Kidney (tissue), 14 donors: ENCODE measurements around the gene GSAP. TPM values are rescaled to one million over a fixed set of nuclear protein-coding genes. Genes with fewer than 3 reads are reported as not detected.

Experiments
- DNase-seq, 5 donors: peaks; one replicate each; pipeline ENCODE4 v3.0.0-alpha.2; 2013 to 2020
- FAIRE-seq: peaks from 2 replicates; lab custom pipeline; 2012; peaks lifted over from hg19 to GRCh38; lab: Jason Lieb, UNC
- H3K27ac ChIP-seq, 2 donors: one replicate each; pipeline ENCODE4 v1.7.0; 2013; ENCODE audit warnings: low read depth in 2 of 2, low read length in 2 of 2, inconsistent platforms in 1 of 2
- H3K27me3 ChIP-seq: one replicate; pipeline ENCODE4 v1.7.1; 2013; ENCODE audit warnings: low read length, inconsistent platforms; ENCODE audit not compliant: control insufficient read depth, insufficient read depth
- H3K36me3 ChIP-seq, 3 donors: one replicate each; pipeline versions ENCODE4 v1.7.0 to v1.7.1; 2013; ENCODE audit warnings: low read length in 3 of 3, control low read depth in 1 of 3, inconsistent platforms in 1 of 3; ENCODE audit not compliant: insufficient read depth in 3 of 3, control insufficient read depth in 2 of 3
- H3K4me1 ChIP-seq, 3 donors: one replicate each; pipeline versions ENCODE4 v1.7.0 to v1.7.1; 2013; ENCODE audit warnings: low read length in 3 of 3, inconsistent platforms in 1 of 3, low read depth in 1 of 3; ENCODE audit not compliant: control insufficient read depth in 2 of 3, insufficient read depth in 2 of 3
- H3K4me3 ChIP-seq, 3 donors: one replicate each; pipeline versions ENCODE4 v1.7.0 to v1.8.1; 2013; ENCODE audit warnings: low read length in 3 of 3, control low read depth in 1 of 3, inconsistent platforms in 1 of 3
- H3K9ac ChIP-seq, 3 donors: one replicate each; pipeline versions ENCODE4 v1.7.0 to v1.7.1; 2013; ENCODE audit warnings: low read length in 3 of 3, control low read depth in 1 of 3, inconsistent platforms in 1 of 3
- H3K9me3 ChIP-seq, 3 donors: one replicate each; pipeline versions ENCODE4 v1.7.0 to v1.7.1; 2013; ENCODE audit warnings: low read length in 3 of 3, control low read depth in 1 of 3, inconsistent platforms in 1 of 3; ENCODE audit not compliant: control insufficient read depth in 2 of 3, insufficient read depth in 1 of 3
- intact Hi-C: fragments of 100-400 bp; cut with DNase I; formaldehyde crosslinking; loops from one replicate; pipeline ENCODE4 v1.11.1; 2022
- polyA plus RNA-seq: library from polyadenylated mRNA; stranded (reverse); fragments of 350-450 nt; fragmentation: Illumina TruSeq; extraction: RNeasy Lipid Tissue Mini Kit (QIAGEN cat#74804); gene quantifications from one replicate; pipeline ENCODE4 v1.2.3, GENCODE V29; 2014; ENCODE audit warnings: low read depth, low replicate concordance; ENCODE audit not compliant: insufficient read depth
- total RNA-seq: library from RNA; stranded (reverse); fragmentation: NEBNext Ultra II Directional; extraction: Animal tissue kit (Norgen Biotek cat#: 25700); gene quantifications from one replicate; pipeline ENCODE4 v1.2.1, GENCODE V29; 2021
- TF ChIP-seq, protein P1 (sequence below): IDR thresholded peaks from 3 replicates; pipeline ENCODE4 v1.5.1; 2012; ENCODE audit warnings: mild to moderate bottlenecking, moderate library complexity, borderline replicate concordance; ENCODE audit not compliant: insufficient read depth; ENCODE audit errors: extremely low read depth
- donor health status: control.
- donor health status: control.
- donor health status: control.
- donor health status: control.
- donor health status: control.
- donor health status: DM: yes; HTN: yes; CAD: no.
- donor health status: Normal renal cell carcinoma (clear cell type).

Gene GSAP
- total and polyA plus RNA-seq, 2 donors from 2014 or later, result 11.7 to 29.4 TPM

DNA sequence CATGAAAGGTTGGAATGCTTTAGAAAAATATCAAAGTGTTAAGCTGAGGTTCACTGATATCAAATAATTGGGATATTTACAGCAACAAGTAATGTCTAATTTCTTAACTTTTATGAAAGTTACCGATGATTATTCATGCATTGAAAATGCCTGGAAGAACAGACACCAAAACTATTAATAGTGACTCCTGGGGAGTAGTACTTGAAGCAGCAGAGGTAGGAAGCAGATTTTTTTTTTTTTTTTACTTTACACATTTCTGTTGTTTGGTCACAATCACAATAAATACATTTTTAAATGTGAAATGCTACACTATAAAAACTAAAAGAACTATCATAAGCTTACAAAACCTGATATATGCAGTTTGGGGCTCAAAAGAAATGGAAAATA, 146.1 kb downstream of the GSAP start:
- H3K27me3 ChIP-seq, result no peaks in the 10 kb centered on the region
- peak overlapping the region; percentile 28 to 48 for H3K27ac ChIP-seq
- TF ChIP-seq, protein P1, sequence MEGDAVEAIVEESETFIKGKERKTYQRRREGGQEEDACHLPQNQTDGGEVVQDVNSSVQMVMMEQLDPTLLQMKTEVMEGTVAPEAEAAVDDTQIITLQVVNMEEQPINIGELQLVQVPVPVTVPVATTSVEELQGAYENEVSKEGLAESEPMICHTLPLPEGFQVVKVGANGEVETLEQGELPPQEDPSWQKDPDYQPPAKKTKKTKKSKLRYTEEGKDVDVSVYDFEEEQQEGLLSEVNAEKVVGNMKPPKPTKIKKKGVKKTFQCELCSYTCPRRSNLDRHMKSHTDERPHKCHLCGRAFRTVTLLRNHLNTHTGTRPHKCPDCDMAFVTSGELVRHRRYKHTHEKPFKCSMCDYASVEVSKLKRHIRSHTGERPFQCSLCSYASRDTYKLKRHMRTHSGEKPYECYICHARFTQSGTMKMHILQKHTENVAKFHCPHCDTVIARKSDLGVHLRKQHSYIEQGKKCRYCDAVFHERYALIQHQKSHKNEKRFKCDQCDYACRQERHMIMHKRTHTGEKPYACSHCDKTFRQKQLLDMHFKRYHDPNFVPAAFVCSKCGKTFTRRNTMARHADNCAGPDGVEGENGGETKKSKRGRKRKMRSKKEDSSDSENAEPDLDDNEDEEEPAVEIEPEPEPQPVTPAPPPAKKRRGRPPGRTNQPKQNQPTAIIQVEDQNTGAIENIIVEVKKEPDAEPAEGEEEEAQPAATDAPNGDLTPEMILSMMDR, result no peak
- no peaks in the 10 kb centered on the region for H3K36me3 ChIP-seq
- DNase-seq (no peak), FAIRE-seq (no peak)
- intact Hi-C loops, result no loop called here
- no peak overlapping the region for H3K9ac ChIP-seq
- peaks cover 0 to 18% (median 8%) of the 10 kb centered on the region in 3 donors for H3K4me1 ChIP-seq
- H3K4me3 ChIP-seq, result no peak overlapping the region
- H3K9me3 ChIP-seq, result no peaks in the 10 kb centered on the region

DNA sequence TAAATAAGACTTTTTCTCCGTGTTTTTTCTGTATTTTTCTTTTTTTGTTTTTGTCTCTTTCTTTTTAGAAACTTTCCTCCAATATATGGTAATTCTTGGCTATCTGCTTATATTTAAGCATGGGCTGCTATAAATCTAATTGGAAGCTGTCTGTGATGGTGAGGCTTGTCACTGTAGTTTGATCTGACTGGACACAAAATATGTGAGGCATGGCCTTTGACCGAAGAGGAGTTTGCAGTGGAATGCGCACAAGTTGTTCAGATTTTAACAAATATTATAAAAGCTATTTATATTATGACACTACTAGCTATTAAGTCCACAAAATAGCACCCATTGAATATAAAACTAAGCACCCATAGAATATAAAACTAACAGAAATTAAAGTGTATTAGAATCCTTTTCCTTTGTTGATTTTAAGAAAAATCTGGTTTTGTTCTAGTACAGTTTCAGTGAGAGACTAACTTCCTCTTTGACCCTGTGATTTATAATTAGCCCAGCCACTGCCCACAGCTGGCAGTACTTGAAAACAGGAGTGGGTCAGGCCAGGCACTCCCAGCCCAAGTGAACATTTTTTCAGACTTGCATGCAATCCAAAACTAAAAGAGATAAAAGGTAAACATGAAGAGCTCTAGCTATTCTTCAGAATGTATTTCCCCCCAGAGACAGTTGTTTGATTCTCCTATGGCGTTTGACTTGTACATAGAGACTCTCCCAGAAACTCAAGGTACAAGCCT, 146.6 kb downstream of the GSAP start:
- no peaks in the 10 kb centered on the region for H3K27me3 ChIP-seq
- TF ChIP-seq, protein P1, result no peak
- H3K9me3 ChIP-seq, result no peaks in the 10 kb centered on the region
- peaks cover 0 to 18% (median 8%) of the 10 kb centered on the region in 3 donors for H3K4me1 ChIP-seq
- H3K4me3 ChIP-seq, result no peak overlapping the region
- H3K27ac ChIP-seq, result peak overlapping the region; percentile 28 to 33
- FAIRE-seq (no peak), DNase-seq (no peak)
- intact Hi-C loops, result no loop called here
- no peak overlapping the region for H3K9ac ChIP-seq
- H3K36me3 ChIP-seq, result no peaks in the 10 kb centered on the region

DNA sequence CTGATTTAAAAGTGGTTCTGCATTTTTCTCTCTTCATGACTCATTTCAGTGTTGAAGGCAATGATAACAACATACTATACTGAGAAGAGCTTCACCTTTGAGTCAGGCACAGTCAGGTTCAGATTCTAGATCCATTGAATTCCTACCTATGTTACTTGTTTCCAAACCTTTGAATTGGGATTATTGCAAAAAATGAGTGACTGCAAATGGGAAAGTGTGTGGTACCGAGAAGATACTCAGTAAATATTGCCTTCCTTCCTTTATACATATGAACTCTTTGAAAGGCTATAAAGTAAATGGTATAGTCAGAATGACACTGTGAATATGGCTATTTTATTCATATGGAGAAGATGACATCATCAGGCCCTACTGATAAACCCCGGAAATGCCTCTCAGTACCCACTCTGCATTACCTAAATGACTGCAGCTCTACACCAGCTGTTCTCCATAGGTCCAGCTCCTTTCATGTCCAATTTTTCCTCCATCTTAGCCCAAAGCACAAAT, 149.8 kb downstream of the GSAP start:
- Histone ChIP-seq H3K4me3 (no peak overlapping the region), H3K36me3 (no peaks in the 10 kb centered on the region), H3K9ac (no peak overlapping the region), H3K27ac (no peak overlapping the region), H3K9me3 (no peaks in the 10 kb centered on the region), H3K4me1 (peaks cover 0 to 18% (median 8%) of the 10 kb centered on the region in 3 donors), H3K27me3 (no peaks in the 10 kb centered on the region)
- DNase-seq (no peak), FAIRE-seq (no peak)
- intact Hi-C loops, result no loop called here
- TF ChIP-seq, protein P1, result no peak
